ENCODE measurements around the gene LDLRAD3.

Gene LDLRAD3

DNA sequence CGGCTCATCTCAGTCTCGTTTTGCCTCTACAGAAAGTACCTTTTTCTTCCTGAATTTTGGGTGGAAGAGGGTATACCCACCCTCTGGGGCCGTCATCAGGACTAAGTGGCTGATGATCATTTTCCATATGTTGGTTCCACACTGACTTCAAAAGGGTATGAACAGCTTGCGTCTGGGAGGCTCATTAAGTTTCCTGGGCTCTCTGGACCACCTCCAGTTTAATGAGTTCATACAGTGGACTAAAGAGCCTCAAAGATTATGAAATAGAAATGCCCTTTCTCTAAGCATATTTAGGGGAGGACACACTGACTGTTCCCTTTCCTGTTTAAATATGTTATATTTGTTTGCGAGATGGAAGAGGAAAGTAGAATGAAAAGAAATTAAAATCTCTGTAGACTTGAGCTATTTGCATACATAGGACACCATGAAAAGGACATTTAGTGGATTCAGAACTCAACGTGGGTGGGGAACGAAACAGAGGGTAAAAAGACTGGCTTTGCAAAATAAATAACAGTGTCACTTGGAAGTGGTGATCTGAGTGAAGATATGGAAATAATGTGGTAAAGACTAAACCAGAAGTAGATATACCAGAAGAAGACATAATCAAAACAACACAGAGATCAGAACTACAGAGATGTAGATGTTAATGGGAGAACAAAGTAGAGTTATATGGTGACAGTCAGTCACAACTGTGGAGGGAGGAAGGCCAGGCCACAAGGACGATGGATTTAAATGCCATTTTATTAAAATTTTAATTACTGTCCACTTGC lies 18.7 kb downstream of the LDLRAD3 start:
- no peak for DNase-seq

DNA sequence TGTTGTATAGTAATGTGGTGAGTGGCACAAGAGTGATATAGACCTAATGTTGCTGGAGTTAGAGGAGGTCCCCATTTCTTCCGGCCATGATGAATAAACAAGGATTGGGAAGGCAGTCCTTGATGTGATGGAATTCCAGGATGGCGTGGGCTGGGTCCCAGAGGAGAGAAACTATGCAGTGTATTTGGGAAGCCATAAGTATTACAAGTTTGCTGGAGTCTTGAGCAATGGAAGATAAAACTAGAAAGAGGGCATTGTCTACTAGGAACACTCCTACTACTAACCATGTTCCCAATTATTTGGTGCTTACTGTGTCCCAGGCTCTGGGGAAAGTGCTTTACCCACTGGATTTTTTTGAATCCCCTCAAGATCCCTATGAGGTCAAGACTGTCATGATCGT lies 20.0 kb downstream of the LDLRAD3 start:
- no peak for DNase-seq

DNA sequence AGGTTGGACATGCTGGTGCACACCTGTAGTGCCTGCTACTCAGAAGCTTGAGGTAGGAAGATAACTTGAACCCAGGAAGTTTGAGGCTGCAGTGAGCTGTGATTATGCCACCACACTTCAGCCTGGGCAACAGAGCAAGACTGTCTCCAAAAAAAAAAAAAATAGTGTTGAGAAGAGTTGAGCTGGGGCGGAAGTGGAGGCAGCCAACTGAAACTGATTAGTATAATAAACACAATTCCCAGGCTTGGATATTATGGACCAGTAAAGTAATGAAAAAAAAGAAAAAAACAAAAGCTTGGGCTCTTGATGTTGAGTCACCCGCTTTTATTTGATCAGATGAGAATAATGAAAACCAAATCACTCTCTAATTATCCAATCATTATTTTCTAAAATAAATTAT lies 21.0 kb downstream of the LDLRAD3 start:
- no peak for DNase-seq

DNA sequence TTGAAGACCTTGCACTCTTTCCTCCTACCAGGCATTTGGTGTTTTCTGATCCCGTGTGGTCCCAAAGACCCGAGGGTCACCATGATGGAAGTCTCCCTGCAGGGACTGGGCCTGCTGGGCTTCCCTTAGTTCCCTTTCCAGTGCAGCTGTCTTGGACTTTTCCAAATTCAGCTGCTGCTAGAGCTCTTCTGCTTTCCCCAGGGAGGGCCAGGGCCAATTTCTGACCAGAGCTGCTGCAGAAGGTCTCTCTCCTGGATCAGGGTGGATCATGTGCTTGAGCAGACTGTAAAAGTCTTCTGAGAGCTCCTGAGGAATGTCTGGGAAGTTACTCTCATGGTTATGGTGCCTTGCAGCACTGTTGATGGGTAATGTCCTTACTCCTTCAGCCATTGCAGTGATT lies 23.2 kb downstream of the LDLRAD3 start:
- no peak for DNase-seq

DNA sequence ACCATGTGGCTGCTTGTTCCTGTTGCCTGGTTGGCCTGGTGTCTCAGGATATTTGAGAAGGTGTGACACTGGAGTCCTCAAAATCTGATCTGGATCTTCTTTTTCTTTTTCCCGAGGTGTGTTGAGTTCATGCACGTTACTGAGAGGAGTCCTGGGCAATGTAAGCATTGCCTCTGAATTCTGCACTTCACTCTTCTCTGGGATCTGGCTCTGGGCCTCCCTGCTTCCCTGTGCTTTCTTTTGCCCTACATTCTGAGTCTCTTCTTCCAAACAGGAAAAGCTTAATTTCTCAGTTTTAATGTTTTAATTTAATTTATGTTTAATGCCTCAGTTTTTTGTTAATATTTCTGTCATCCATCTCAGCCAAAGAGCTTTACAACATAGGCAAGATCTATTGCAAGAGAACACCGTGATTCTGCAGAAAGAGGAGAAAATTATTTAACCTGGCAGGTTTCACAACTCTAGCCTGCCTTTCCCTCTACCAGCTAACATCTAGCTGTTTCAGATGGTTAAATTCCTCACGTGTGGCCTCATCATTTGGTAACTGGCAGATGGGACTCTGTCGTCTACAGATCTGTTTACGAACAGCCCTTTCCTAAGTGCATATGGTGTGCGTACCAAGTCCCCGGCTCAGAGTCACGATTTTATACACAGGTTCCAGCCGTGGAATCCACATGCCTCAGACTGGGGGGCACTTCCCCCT lies 24.7 kb downstream of the LDLRAD3 start:
- DNase-seq, result no peak

DNA sequence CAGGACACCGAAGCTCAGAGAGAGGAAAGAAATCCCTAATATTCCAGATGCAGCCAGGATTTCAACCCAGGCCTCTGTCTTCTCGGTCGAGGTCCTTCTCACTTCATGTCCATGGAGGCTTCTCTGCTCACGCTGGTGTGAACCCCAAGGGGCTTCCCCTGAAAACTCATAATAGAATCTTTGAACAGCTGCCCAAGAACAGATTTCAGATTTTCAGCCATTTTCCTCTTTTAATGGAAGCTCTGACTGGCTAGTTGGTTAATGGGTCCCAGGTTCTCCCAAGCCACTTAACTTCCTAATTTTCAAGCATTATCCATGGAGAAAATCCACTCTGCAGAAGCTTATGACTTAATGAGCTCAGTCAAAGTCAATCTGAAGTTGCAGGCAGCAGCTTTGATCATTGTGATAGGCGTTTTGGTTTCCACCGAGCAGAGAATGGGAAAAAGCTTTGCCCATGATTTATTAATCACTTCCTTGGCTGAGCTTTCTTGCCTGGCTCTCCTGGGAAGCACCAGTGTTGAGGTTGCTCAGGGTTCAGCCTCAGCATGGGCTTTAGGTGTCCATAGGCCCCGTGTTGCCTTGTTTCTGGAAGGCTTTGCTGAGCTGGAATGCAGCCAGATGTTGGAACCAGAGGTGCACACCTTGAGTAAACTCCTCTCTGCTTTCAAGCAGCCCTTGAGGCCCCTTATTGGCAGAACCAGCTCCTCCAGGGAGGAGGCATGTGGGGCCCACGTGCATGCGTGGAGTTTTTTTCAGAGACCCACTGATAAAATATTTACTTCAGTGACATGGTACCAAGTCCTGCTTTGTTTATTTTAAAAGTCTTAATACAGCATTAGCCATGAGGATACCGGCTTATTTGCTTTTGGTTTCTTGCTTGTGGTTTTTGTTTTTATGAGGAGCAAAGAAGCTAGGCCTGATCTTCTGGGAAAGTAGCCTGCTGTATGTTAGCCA lies 25.5 kb downstream of the LDLRAD3 start:
- DNase-seq, result no peak

DNA sequence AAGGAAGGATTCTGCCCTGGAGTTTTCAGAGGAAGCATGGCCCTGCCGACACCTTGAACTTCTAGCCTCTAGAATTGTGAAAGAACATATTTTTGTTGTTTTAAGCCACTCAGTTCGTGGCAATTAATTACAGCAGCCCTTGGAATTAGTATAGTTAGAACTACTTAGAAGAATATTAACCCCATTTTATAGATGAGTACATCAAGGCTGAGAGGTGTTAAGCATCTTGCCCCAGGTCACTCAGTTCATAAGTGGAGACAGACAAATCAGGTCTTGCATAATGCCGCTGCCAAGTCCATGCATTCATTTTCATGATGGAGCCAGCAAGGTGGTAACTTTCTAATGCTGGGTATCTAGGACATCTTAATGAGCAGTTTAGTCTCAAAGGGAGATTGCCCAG lies 26.6 kb downstream of the LDLRAD3 start:
- DNase-seq, result no peak

DNA sequence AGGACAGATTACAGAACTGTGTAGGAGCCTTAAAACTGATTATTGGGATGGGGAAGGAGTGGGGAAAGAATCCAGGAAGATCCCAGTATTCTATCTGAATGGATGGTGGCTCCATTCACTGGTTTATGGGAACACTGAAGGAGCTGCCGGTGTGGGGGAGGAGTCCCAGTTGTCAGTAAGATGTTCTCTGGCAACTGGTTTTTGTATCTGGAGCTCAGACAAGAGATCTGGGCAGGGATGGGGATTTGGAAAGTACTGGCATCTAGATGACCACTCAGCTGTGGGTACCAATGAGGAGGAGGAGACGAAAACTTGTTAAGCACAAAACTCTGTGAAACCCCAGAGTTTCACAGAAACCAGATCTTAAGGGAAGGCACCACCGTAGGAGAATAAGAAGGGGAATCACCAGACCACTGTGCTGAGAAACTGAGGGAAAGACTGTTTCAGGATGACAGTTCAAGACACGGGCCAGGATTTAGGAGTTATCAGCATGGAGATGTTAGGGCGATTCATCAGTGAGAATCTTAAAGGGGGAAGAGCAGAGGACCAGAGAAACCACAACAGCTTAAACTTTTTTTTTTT lies 28.1 kb downstream of the LDLRAD3 start:
- no peak for DNase-seq

DNA sequence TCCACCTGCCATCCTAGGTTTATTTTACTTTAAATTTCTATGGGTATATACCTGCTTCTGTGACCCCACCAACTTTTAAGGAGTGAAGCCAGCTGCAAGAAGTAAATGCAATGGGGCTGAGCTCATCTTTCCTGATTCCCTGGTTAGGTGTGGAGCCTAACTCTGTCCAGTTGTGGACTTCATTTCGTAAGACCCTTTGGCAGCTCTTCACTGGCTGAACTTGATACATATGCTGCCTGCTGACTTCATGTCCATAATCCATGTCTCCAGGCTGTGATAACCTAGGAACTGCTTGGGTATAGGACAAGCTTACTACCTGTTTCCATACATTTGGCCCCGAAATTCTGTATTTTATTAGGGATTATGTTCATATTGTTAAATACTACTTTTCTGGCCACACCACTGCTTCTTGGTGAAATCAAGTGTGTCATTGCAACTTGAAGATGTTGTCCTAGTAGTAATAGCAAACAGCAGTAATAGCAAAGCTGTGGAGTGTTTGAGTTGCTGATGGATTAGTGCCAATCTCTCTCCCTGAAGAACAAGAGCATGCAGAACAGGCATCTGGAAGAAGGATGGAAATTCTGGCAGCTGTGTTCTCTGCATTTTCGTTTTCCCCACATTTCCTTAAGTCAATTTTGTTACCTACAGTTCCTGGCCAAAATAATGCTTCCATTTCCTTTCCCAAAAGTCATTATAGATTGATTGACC lies 31.2 kb downstream of the LDLRAD3 start:
- DNase-seq, result no peak

DNA sequence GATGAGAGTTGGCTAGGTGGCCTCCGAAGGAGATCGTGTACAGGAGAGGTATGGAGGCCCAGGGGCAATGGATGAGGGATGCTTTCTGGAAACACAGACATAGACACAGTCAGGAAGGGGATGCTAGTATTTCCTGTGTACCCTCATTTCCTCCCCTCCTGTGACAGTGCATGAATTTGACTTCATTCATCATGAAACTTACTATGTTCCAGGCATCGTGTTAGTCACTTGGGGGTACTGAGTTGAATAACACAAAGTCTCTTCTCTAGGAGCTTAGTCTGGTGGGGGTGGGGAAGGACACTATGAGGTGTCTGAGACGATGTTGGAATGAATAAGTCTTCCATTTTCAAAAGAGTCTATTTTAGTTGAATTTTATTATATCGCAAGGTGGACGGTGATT lies 32.6 kb downstream of the LDLRAD3 start:
- DNase-seq, result no peak

DNA sequence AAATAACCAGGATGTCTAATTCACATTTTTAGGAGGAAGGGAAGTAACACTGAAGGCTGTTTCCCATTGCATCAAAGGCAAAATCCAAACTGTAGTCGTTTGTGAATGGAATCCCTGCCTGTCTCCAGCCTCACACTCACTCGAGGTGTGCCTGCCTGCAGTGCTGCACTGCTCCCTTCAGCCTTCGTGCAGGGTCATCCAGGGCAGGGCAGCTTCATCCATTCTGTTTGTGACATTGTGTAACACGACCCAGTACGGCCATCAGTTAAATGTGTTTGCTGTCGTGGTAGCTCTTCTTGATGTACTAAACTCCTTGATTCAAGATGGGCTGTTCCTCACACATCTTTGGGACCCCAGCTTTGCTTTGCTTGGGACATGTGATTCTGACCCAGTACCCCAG lies 34.3 kb downstream of the LDLRAD3 start:
- no peak for DNase-seq

DNA sequence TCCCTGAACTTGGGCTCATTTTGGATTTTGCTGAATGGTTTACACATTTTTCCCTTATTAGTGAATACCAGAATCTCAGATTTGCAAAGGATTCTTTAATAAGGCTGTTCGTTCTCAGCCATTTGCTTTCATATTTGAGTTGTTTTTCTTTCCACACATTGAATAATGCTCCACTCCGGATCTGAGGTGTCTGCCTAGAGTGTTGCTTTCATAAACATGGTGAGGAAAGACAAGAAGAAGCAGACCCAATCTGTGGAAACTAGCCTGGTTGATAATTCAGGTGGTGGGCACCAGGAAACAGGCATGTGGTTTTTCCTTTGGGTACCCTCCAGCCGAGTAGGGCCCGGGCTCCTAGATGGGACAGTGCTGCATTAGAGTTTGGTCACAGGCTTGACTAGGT lies 35.0 kb downstream of the LDLRAD3 start:
- DNase-seq, result no peak

DNA sequence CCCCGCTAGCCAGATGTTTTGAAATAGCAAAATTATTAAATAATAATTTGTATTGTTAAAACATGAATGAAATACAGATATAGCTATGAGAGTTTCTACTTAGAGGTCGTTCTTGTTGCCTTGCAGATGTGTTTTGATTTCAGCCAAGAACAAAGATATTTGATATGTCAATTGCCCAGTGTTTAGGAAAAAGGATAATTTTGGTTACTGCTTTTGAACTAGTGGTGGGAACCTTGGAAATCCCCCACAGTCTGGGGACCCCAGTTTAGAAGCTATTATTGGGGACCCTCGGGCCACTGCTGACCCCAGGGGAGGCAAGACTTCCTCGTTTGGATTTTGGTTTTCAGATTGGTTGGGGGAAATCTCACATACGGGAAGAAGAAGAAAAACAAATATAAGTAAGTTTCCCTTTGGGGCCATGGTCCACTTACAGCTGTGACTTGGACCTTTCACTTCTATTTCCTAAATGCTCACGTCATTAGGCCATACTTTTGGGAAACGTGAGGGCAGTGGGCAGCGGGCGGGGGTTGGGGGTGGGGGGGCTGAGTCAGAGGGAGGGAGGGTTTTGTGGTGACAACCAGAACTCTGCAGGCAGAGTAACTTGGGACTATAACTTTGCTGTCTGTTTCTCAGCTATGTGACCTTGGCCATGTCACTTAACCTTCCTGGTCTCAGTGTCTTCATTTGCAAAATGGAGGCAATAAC lies 37.0 kb downstream of the LDLRAD3 start:
- no peak for DNase-seq

DNA sequence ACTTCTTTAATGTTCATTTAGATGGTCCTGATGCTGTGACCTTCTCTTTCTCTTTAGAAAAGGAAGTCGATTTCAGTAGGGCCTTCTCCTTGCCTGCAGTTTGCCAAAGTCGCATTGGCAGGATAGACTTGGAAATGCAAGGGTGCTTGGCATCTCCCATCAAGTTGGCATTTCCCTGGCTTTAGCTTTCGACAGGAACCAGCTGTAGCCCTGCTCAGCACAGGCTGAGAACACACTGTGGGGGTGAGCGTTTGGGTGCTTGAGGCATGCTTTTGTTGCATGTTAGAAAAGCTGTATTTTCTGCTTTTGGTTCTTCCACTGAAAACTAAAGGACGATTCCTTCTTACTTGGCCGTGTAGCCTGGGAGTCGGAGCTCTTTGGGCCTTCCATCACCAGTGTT lies 37.7 kb downstream of the LDLRAD3 start:
- DNase-seq, result no peak

DNA sequence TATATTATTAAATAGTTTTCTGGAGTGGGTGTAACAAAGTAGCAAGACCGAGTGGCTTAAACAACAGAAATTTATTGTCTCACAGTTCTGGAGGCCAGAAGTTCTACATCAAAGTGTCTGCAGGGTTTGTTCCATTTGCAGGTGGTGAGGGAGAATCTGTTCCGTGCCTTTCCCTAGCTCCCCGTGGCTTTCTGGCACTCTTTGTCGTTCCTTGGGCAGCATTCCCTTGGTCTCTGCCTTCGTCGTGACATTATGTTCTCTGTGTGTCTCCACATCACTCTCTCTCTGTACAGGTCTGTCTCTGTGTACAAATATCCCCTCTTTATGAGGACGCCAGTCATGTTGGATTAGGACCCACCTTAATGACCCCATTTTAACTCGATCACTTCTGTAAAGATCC lies 38.2 kb downstream of the LDLRAD3 start:
- DNase-seq, result no peak

DNA sequence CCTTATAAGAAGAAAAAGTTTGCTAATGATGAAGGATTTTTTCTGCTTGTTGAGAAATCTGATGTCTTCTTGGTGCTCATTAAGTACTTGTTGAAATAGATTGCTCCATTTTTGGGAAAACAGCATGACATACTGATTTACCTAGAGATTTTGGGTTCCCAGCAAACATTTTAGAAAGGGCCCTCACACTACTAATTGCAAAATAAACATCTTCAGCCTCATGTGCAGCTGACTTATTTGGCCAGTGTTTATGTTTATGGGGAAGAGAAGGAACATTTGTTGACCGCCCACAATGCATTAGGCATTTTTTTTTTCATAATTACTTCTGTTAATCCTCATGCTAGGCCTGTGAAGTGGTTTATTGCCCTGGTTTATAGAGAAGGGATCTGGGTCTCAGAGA lies 40.1 kb downstream of the LDLRAD3 start:
- DNase-seq, result no peak

DNA sequence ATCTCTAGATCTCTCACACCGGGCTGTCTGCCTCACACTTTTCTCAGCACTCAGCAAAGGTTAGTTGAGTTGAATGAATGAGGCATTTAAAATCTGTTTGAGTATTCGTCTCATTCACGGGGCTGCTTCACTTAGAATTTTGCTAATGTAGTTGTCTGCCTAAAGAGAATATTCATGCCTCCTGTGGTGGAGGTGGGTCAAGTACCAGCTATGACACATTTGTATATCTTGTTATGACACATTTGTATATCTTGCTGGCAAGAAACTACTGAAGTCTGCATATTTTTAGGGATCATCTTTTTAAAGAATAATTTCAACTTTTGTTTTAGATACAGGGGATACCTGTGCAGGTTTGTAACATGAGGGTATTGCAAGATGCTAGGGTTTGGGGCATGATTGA lies 43.1 kb downstream of the LDLRAD3 start:
- no peak for DNase-seq

DNA sequence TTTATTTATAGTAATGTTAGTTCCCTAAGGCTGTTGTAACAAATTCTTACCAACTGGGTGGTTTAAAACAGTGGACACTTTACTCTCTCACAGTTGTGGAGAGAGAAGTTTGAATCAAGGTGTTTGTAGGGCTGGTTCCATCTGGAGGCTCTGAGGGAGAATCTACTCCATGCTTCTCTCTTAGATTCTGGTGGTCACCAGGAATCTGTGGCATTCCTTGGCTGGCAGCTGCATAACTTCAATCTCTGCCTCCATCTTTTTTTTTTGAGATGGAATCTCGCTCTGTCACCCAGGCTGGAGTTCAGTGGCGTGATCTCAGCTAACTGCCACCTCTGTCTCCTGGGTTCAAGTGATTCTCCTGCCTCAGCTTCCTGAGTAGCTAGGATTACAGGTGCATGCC lies 46.3 kb downstream of the LDLRAD3 start:
- DNase-seq, result no peak

DNA sequence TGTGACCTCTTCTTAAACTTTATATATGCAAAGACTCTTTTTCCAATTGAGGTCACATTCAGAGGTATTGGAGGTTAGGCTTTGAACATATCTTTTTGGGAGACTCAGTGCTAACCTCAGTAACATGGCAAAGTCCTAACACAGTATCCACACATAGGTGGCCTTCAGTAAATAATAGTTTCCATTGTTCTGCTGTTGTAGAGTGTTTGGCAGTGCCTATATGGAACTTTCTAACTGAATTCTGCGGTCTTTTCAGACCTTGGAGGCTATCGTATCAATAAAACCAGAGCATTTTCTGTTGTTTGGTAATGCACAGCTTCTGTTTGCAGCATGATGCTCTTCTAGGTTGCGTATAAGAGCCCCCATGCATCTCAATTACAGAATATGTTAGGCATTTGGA lies 47.0 kb downstream of the LDLRAD3 start:
- no peak for DNase-seq

DNA sequence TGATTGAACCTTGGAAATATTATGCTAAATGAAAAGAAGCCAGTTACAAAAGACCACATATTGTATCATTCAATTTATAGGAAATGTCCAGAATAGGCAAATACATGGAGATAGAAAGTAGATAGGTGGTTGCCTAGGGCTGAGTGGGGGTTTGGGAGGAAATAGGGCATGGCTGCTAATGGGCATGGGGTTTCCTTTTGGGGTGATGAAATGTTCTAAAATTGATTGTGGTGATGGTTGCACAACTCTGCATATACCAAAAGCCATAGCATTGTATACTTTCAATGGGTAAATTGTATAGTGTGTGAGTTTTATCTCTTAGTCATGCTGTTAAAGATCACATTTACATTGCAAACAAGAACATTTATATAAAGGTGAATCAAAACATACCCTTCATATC lies 48.7 kb downstream of the LDLRAD3 start:
- DNase-seq, result no peak

DNA sequence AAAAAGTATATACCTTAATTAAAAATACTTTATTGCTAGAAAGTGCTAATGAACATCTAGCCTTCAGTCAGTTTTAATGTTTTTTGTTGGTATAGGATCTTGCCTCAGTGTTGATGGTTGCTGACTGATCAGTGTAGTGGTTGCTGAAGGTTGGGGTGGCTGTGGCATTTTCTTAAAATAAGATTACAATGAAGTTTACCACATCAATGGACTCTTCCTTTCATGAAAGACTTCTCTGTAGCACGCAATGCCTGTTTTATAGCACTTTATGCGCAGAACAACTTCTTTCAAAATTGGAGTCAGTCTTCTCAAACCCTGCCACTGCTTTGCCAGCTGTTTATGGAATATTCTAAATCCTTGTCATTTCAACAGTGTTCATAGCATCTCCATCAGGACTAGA lies 50.6 kb downstream of the LDLRAD3 start:
- DNase-seq, result no peak

Measured in activated CD4-positive, alpha-beta T cell treated with anti-CD3 and anti-CD28 coated beads for 4 hours (primary cell).